Measurements from ENCODE around the gene RBKS. TPM values are rescaled to one million over a fixed set of nuclear protein-coding genes. Genes with fewer than 3 reads are reported as not detected.

The RBKS gene
- total and polyA plus RNA-seq, 2 of the 13 experiments (the other 11 are each of a cell fraction or from before 2014, with no cell fraction given) = 7.7 to 8.3 TPM

- H3K9me3 ChIP-seq (ENCODE audit: low read length) = no peaks in the 10 kb centered on the region
- intact Hi-C loops (cut with micrococcal nuclease; ENCODE audit: unreplicated experiment) = no loop called here
- ChIA-PET POLR2A (no interaction called here), CTCF (ENCODE audit: low intra/inter-chr PET ratio, low total read pairs) (no interaction called here)
- no peak for TF ChIP-seq ZNF430 (CRISPR knock-in tag; IDR thresholded peaks at IDR 0.05)
- peak; percentile 90 for TF ChIP-seq NFE2L2 (IDR thresholded peaks at IDR 0.05; ENCODE audit: low read length)
- TF ChIP-seq MAFK (conservative IDR thresholded peaks at IDR 0.05 in 1 of 2, IDR thresholded peaks at IDR 0.05 in 1 of 2; ENCODE audit: low read length in 2 of 2) = peak; percentile 13 to 38; a peak in 2 of 4 replicates
- ATAC-seq (no peak), DNase-seq (ENCODE audit: low spot score) (no peak), FAIRE-seq (no peak)
- H4K20me1 ChIP-seq (ENCODE audit: insufficient read depth, low read length) = no peaks in the 10 kb centered on the region
- peaks cover 8% of the 10 kb centered on the region for H3K4me1 ChIP-seq (ENCODE audit: insufficient read depth, low read length)
- no peak overlapping the region for H3K27ac ChIP-seq (ENCODE audit: extremely low read length, insufficient read depth, low read length)
- H3K27me3 ChIP-seq (ENCODE audit: control insufficient read depth in 1 of 2, insufficient read depth in 2 of 2, low read length in 2 of 2) = no peaks in the 10 kb centered on the region
- no peak overlapping the region for H3K4me2 ChIP-seq (ENCODE audit: low read depth, low read length)
- in situ Hi-C loops (cut with HindIII; ENCODE audit: extremely low pct_ligation_motif_present, low pct_unique_long_range_greater_than_20kb) = no loop called here
- H3K4me3 ChIP-seq (replicated peaks in 1 of 3; ENCODE audit: insufficient read depth in 1 of 3, low read depth in 2 of 3, low read length in 3 of 3) = no peak overlapping the region
- H2AFZ ChIP-seq (ENCODE audit: low read length) = no peak overlapping the region
- H3K79me2 ChIP-seq (ENCODE audit: insufficient read depth, low read length) = no peaks in the 10 kb centered on the region
- H3K36me3 ChIP-seq (replicated peaks in 1 of 2; ENCODE audit: control insufficient read depth in 1 of 2, insufficient read depth in 2 of 2, low read length in 2 of 2) = no peaks in the 10 kb centered on the region
- no peak overlapping the region for H3K9ac ChIP-seq (ENCODE audit: insufficient read depth, low read depth, low read length)
- BruUV-seq (replicated peaks) = no TSS peak
Observed at GRCh38 chr2:27855476-27855875, 34.7 kb downstream of the RBKS start.

- H4K20me1 ChIP-seq (ENCODE audit: insufficient read depth, low read length) = no peaks in the 10 kb centered on the region
- H3K27ac ChIP-seq (ENCODE audit: extremely low read length, insufficient read depth, low read length) = no peak overlapping the region
- in situ Hi-C loops (cut with HindIII; ENCODE audit: extremely low pct_ligation_motif_present, low pct_unique_long_range_greater_than_20kb) (no loop called here), intact Hi-C loops (cut with micrococcal nuclease; ENCODE audit: unreplicated experiment) (no loop called here)
- ATAC-seq (no peak), FAIRE-seq (no peak), DNase-seq (ENCODE audit: low spot score) (no peak)
- peaks cover 17% of the 10 kb centered on the region for H3K4me1 ChIP-seq (ENCODE audit: insufficient read depth, low read length)
- no peak overlapping the region for H2AFZ ChIP-seq (ENCODE audit: low read length)
- H3K79me2 ChIP-seq (ENCODE audit: insufficient read depth, low read length) = no peaks in the 10 kb centered on the region
- no peak overlapping the region for H3K4me3 ChIP-seq (replicated peaks in 1 of 3; ENCODE audit: insufficient read depth in 1 of 3, low read depth in 2 of 3, low read length in 3 of 3)
- no peaks in the 10 kb centered on the region for H3K36me3 ChIP-seq (replicated peaks in 1 of 2; ENCODE audit: control insufficient read depth in 1 of 2, insufficient read depth in 2 of 2, low read length in 2 of 2)
- ChIA-PET POLR2A (no interaction called here), CTCF (ENCODE audit: low intra/inter-chr PET ratio, low total read pairs) (no interaction called here)
- no TSS peak for BruUV-seq (replicated peaks)
- no peaks in the 10 kb centered on the region for H3K27me3 ChIP-seq (ENCODE audit: control insufficient read depth in 1 of 2, insufficient read depth in 2 of 2, low read length in 2 of 2)
- no peak overlapping the region for H3K4me2 ChIP-seq (ENCODE audit: low read depth, low read length)
- no peak overlapping the region for H3K9ac ChIP-seq (ENCODE audit: insufficient read depth, low read depth, low read length)
- H3K9me3 ChIP-seq (ENCODE audit: low read length) = no peaks in the 10 kb centered on the region
- WGBS (ENCODE audit: low lambda C conversion rate) = 64% methylated on average over 3 of the region's 3 CpGs
- peak; percentile 54; the same call in 1 of the 2 replicates for TF ChIP-seq ZNF614 (CRISPR knock-in tag; IDR thresholded peaks at IDR 0.05; ENCODE audit: borderline replicate concordance)
- TF ChIP-seq EED (CRISPR knock-in tag; IDR thresholded peaks at IDR 0.05) = no peak
- no peak for TF ChIP-seq NCOA5 (CRISPR knock-in tag; IDR thresholded peaks at IDR 0.05)
- TF ChIP-seq HNF4A (CRISPR knock-in tag; IDR thresholded peaks at IDR 0.05) = peak; percentile 76
- 0 out of 2 replicates have a peak, but pooled peaks have one; percentile 1 for TF ChIP-seq SMC3 (IDR thresholded peaks at IDR 0.05; ENCODE audit: low read length)
Observed at GRCh38 chr2:27854229-27854862, 35.8 kb downstream of the RBKS start.

Measured in HepG2 (cell line).